ENCODE measurements around the gene ZNF784. TPM values are rescaled to one million over a fixed set of nuclear protein-coding genes. Genes with fewer than 3 reads are reported as not detected.

ZNF784 gene
- total and polyA plus RNA-seq, 2 of the 8 experiments (the other 6 are each of a cell fraction or from before 2014, with no cell fraction given): 6.5 to 8.0 TPM

GRCh38 chr19:55667006-55667381 lies 42.6 kb upstream of the ZNF784 start:
- H3K4me2 ChIP-seq (ENCODE audit: insufficient read depth in 1 of 2, low read depth in 2 of 2, low read length in 2 of 2): no peak overlapping the region
- CTCF ChIA-PET (ENCODE audit: partially characterized antibody): interaction anchor here (1.1 kb wide), 1 partner anchor 14 kb away, joined by 3 read pairs; no protein-coding TSS in a partner anchor
- TF ChIP-seq SRF (IDR thresholded peaks at IDR 0.05; ENCODE audit: low read depth, low read length): no peak

More at GRCh38 chr19:55667006-55667381, 42.6 kb upstream of the ZNF784 start:
- Histone ChIP-seq H3K4me1 (replicated peaks in 1 of 4; ENCODE audit: control insufficient read depth in 3 of 4, insufficient read depth in 4 of 4, low read length in 3 of 4) (peaks cover 0 to 5% (median 2%) of the 10 kb centered on the region in 4 experiments; a peak in 5 of 7 replicates), H2BK15ac (ENCODE audit: low read length) (no peak overlapping the region), H3K23ac (ENCODE audit: insufficient read length) (no peak overlapping the region), H3K79me1 (ENCODE audit: low read depth, low read length) (peaks cover 15% of the 10 kb centered on the region), H3K56ac (replicated peaks; ENCODE audit: insufficient read length, low read depth, low read length) (no peak overlapping the region), H3K9me3 (ENCODE audit: insufficient read depth in 2 of 2, low read depth in 1 of 2, low read length in 1 of 2) (no peaks in the 10 kb centered on the region), H3K27me3 (replicated peaks in 1 of 4; ENCODE audit: control insufficient read depth in 3 of 4, extremely low read depth in 1 of 4, insufficient read depth in 3 of 4, low read length in 3 of 4) (no peaks in the 10 kb centered on the region), H4K91ac (replicated peaks; ENCODE audit: insufficient read length, low read length) (no peak overlapping the region), H3K27ac (ENCODE audit: low read depth, low read length) (no peak overlapping the region), H3K18ac (ENCODE audit: extremely low read depth, low read length) (no peak overlapping the region), H2BK20ac (ENCODE audit: low read length) (no peak overlapping the region), H2AFZ (ENCODE audit: low read length) (no peak overlapping the region), H3K36me3 (ENCODE audit: control insufficient read depth in 2 of 4, insufficient read depth in 4 of 4, low read length in 3 of 4) (peaks cover 54 to 71% (median 63%) of the 10 kb centered on the region in 4 experiments), H3K79me2 (ENCODE audit: control insufficient read depth in 1 of 2, insufficient read depth in 2 of 2, low read length in 2 of 2) (peaks cover 7 to 70% of the 10 kb centered on the region in 2 experiments; a peak in 3 of 4 replicates), H3K23me2 (ENCODE audit: low read depth, low read length) (no peaks in the 10 kb centered on the region), H3K4me3 (ENCODE audit: extremely low read depth in 1 of 4, insufficient read depth in 2 of 4, low read depth in 3 of 4, low read length in 4 of 4) (no peak overlapping the region), H2BK120ac (replicated peaks; ENCODE audit: low read depth, low read length) (no peak overlapping the region), H4K5ac (ENCODE audit: insufficient read length, low read depth, low read length) (no peak overlapping the region), H3K14ac (ENCODE audit: insufficient read length) (no peak overlapping the region), H3K4ac (replicated peaks; ENCODE audit: insufficient read length, low read depth, low read length) (no peak overlapping the region), H4K8ac (ENCODE audit: extremely low read depth, insufficient read depth, low read length) (no peak overlapping the region), H2BK5ac (ENCODE audit: low read depth, low read length) (no peak overlapping the region), H4K20me1 (replicated peaks in 1 of 2; ENCODE audit: control insufficient read depth in 1 of 2, insufficient read depth in 2 of 2, low read length in 2 of 2) (peaks cover 43 to 56% of the 10 kb centered on the region in 2 experiments), H2AK5ac (ENCODE audit: low read depth, low read length) (no peak overlapping the region), H3K9ac (replicated peaks in 1 of 4; ENCODE audit: extremely low read depth in 1 of 4, low read depth in 3 of 4, low read length in 3 of 4) (no peak overlapping the region), H2BK12ac (ENCODE audit: low read depth, low read length) (no peak overlapping the region)
- WGBS, 2 experiments (ENCODE audit: extremely low coverage in 1 of 2, insufficient coverage in 1 of 2, insufficient read length in 1 of 2, insufficient replicate concordance in 2 of 2, low coverage in 1 of 2, low lambda C conversion rate in 2 of 2, missing lambda C conversion rate in 1 of 2): 98% methylated on average over 4 of the region's 4 CpGs; no CpG with 5 or more reads in 1 of the 2 experiments
- FAIRE-seq (no peak), DNase-seq (ENCODE audit: low read depth in 1 of 2, low spot score in 2 of 2) (no peak)
- POLR2A ChIA-PET (ENCODE audit: partially characterized antibody): interaction anchor here (1.0 to 7.1 kb wide), 4 partner anchors 9 to 27 kb away, joined by 3 to 75 read pairs (median 4); no protein-coding TSS in a partner anchor
